PFSK-1 (cell line): ENCODE measurements around the gene SLC38A10.

ENCODE experiments used
- FOXP2 ChIP-seq: optimal IDR thresholded peaks from 2 replicates; pipeline ENCODE3; 2011; ENCODE audit warnings: borderline replicate concordance, control low read depth, inconsistent platforms; ENCODE audit not compliant: insufficient read depth; ENCODE audit errors: extremely low read length, extremely low read depth
- POLR2AphosphoS5 ChIP-seq: IDR thresholded peaks from 2 replicates; pipeline ENCODE4 v1.6.1; 2012; ENCODE audit warnings: low read depth, mild to moderate bottlenecking, control low read depth, low read length, moderate library complexity
- SIN3A ChIP-seq: IDR thresholded peaks from 2 replicates; pipeline ENCODE4 v1.6.1; 2012; ENCODE audit warnings: mild to moderate bottlenecking, low read length, moderate library complexity, borderline replicate concordance; ENCODE audit not compliant: insufficient read depth
- TAF1 ChIP-seq: IDR thresholded peaks from 2 replicates; pipeline ENCODE4 v1.6.1; 2012; ENCODE audit warnings: low read length, control low read depth, borderline replicate concordance; ENCODE audit not compliant: insufficient read depth
- TF ChIP-seq, protein P1 (sequence below), 2 experiments: IDR thresholded peaks; 2 replicates each; pipeline versions ENCODE4 v1.6.1 to v1.8.0; 2011 to 2012; ENCODE audit warnings: low read depth in 2 of 2, low read length in 2 of 2, control low read depth in 1 of 2, inconsistent platforms in 1 of 2, mild to moderate bottlenecking in 1 of 2, moderate library complexity in 1 of 2; ENCODE audit not compliant: insufficient read depth in 1 of 2

SLC38A10 gene

DNA sequence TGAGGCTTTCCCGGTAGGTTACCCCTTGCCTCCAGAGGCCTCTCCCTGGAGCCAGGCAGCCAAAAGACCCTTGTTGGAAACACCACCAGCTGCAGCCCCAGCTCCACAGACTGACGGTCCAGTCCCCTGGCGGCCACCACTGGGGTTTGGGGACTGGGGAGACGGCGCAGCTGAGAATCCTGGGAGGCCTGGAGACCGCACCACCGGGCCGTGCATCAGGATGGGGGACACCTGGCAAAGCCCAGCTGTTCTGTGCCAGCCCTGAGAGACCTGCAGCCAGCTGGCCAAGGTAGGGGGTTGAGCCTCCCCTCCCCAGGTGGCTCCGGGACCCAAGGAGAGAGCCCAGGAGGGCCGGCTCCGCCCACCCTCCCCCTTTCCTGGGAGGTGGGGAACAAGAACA is 8.3 kb upstream of the SLC38A10 start:
- no peak for TF ChIP-seq SIN3A
- no peak for TF ChIP-seq FOXP2
- TF ChIP-seq, protein P1, sequence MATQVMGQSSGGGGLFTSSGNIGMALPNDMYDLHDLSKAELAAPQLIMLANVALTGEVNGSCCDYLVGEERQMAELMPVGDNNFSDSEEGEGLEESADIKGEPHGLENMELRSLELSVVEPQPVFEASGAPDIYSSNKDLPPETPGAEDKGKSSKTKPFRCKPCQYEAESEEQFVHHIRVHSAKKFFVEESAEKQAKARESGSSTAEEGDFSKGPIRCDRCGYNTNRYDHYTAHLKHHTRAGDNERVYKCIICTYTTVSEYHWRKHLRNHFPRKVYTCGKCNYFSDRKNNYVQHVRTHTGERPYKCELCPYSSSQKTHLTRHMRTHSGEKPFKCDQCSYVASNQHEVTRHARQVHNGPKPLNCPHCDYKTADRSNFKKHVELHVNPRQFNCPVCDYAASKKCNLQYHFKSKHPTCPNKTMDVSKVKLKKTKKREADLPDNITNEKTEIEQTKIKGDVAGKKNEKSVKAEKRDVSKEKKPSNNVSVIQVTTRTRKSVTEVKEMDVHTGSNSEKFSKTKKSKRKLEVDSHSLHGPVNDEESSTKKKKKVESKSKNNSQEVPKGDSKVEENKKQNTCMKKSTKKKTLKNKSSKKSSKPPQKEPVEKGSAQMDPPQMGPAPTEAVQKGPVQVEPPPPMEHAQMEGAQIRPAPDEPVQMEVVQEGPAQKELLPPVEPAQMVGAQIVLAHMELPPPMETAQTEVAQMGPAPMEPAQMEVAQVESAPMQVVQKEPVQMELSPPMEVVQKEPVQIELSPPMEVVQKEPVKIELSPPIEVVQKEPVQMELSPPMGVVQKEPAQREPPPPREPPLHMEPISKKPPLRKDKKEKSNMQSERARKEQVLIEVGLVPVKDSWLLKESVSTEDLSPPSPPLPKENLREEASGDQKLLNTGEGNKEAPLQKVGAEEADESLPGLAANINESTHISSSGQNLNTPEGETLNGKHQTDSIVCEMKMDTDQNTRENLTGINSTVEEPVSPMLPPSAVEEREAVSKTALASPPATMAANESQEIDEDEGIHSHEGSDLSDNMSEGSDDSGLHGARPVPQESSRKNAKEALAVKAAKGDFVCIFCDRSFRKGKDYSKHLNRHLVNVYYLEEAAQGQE (IDR thresholded peaks at IDR 0.05; ENCODE audit: insufficient read depth in 1 of 2, low read depth in 2 of 2, low read length in 2 of 2) = no peak
- no peak for TF ChIP-seq TAF1
- TF ChIP-seq POLR2AphosphoS5 = no peak

DNA sequence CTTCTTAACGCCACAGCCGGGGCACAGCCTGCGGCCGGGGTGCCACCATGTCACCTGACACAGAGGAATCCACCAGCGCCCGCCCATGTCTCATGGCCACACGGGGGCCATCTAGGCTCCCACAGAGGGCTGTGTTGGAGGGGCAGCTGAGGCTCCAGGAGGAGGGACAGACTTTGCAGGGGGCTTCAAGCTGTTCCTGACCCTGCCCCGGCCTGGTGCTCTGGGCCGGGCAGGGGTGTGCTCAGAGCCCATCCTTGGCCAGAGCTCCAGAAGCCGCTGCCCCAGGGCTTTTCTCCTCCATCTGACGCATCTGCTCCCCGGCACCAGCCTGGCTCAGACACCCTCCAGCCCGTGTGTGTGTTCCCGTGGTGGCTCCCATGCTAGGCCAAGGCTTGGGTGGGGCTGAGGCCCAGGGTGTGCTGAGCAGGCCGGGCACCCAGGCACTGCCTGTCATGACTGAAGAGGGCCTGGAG is 7.8 kb upstream of the SLC38A10 start:
- TF ChIP-seq, protein P1 (IDR thresholded peaks at IDR 0.05; ENCODE audit: insufficient read depth in 1 of 2, low read depth in 2 of 2, low read length in 2 of 2) = no peak
- TF ChIP-seq FOXP2 = no peak
- no peak for TF ChIP-seq POLR2AphosphoS5
- no peak for TF ChIP-seq SIN3A
- TF ChIP-seq TAF1 = no peak

DNA sequence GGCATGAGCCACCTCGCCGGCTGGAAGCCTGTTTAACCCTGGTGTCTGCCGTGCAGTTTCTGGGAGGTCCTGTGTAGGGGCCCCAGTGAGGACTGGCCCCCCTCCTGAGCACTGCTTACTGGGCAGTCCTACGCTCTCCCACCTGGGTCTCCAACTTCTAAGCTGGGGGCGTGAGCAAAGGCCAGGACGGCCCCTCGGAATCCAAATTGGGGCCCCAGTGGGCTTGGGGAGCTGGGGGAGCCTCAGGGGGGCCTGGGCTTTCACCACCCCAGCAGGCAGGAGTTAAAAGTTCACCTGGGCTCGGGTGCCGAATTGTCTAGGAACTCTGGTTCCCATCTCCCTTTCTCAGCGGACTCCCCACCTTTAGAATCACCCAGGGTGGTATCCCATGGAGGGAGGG is 7.2 kb upstream of the SLC38A10 start:
- TF ChIP-seq SIN3A = no peak
- no peak for TF ChIP-seq POLR2AphosphoS5
- no peak for TF ChIP-seq TAF1
- TF ChIP-seq, protein P1 (IDR thresholded peaks at IDR 0.05; ENCODE audit: insufficient read depth in 1 of 2, low read depth in 2 of 2, low read length in 2 of 2) = no peak
- no peak for TF ChIP-seq FOXP2

DNA sequence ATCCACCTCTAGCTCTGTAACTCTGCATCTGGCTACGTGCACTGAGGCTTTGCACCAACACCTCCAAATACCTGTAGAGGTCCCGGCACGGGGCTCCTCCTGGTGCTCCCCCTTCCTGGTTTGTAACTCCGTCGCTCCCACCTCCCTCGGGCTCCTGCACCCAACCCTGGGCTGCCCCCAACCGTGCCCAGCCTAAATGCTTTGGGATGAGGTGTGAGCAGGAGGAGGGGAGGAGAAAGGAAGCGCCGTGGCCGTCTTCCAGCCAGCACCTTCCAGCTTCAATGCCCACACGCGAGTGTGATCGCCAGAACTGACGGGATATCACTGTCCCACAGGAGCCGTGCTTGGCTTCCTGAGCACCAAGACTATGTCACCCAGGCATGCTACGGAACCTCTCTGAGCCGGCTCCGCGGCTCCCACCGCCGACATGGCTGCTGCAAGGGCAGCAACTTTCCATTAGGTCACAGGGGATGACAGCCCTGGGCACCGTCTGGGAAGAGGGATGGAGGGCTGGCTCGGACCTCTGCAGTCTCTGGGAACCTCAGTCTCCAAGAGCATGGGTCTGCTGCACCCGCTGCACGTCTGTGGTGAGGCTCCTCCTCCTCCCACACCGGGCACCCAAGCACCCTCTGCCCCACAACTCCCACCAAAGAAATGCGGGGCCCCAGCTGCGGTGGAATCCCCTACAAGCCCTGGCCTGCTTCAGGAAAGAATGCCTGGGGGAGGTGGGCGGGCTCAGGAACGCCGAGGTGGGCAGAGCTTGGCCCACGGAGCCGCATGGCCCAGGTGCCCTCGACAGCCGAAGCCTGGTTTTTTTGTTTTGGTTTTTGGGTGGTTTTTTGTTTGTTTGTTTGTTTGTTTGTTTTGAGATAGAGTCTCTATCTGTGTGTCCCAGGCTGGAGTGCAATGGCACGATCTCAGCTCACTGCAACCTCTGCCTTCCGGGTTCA is 6.4 kb upstream of the SLC38A10 start:
- TF ChIP-seq, protein P1 (IDR thresholded peaks at IDR 0.05; ENCODE audit: insufficient read depth in 1 of 2, low read depth in 2 of 2, low read length in 2 of 2) = no peak
- TF ChIP-seq POLR2AphosphoS5 = no peak
- no peak for TF ChIP-seq TAF1
- TF ChIP-seq FOXP2 = no peak
- no peak for TF ChIP-seq SIN3A
